AML-193 (cell line): ENCODE results near the gene CBFB.
"Not testable (repeated sequence)": the region's sequence is repeated elsewhere in the genome, so short reads cannot be mapped to it uniquely, and the experiment has no call there.

Source experiments
- DNase-seq, 2 experiments: peaks; one replicate each; lab custom pipeline; 2025; lab: John Stamatoyannopoulos, UW

Gene CBFB

DNA sequence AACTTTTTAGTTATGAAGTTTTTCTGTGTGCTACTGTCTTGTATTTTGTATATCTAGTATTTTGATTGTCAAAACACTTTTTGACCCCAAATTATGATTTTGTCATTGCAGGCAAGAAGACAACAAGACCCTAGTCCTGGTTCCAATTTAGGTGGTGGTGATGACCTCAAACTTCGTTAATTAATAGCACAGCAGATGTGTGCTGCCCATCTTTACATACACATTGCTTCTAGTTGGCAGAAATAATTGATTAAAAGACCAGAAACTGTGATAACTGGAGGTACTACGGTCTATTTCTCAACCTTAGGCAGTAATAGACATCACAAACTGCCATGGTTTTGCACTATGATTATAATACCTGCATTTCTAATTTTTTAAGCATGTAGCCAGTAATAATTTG, 69.7 kb downstream of the CBFB start:
- no peak for DNase-seq

DNA sequence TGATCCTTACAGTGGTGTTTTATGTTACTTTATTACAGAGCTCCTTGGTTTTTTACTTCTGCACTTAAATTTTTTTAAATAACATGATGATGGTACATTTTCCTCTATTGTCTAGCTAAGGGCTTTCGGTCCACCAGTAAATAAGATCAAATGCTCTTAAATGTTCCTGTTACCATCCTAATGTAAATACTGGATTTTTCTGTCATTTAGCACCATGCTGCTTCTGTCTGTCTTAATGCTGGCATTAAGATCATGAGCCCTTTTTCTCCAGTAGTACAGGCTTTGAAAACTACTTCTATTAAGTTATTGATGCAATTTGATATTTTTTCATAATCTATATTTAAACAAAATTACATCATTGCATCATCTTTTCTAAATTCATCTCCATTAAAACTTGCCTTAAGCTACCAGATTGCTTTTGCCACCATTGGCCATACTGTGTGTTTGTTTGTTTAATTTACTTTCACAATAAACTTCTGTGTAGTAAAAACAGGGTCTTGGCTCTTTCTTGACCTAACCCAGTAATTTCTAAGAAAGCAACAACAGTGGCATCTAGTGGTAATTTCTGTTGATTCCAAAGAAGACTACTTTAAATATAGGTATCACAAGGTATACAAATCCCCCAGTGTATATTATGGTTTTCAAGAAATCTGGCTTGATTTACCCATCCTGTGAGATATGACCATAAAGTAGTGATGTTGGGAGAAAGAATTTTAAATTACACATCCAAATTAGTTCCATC, 71.8 kb downstream of the CBFB start:
- DNase-seq: peak in 1 of 2 experiments; percentile 26

DNA sequence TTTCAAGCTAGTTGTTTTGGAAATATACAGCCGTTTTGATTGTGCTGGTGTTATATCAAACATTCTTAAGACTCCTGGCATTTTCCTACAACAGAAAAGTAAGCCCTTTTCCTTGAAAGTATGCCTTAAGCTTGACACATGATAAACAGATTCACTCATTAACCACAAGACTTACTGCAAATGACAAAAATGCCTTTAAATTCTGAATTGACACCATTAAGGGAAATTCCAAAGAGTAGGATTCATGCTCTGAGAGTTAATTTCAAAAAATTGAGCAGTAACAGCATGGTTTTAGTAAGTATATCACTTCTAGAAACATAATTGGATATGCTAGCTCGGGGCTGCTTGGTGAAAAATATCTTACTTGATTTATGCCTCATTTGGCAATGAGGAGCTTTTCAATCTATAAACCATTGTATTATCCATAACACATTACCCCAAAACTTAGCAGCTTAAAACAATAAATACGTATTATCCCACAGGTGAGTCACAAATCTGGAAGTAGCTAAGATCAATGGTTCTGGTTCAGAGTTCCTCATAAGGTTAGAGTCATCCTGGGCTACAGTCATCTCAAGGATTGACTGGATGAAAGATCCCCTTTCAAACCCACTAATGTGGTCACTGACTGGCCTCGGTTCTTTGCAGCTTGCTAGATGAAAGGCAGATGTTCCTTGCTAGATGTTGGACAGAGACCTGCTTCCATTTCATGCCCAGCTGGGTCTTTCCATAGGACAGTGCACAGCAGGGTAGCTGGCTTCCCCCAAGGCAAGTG, 72.5 kb downstream of the CBFB start:
- DNase-seq: no peak

DNA sequence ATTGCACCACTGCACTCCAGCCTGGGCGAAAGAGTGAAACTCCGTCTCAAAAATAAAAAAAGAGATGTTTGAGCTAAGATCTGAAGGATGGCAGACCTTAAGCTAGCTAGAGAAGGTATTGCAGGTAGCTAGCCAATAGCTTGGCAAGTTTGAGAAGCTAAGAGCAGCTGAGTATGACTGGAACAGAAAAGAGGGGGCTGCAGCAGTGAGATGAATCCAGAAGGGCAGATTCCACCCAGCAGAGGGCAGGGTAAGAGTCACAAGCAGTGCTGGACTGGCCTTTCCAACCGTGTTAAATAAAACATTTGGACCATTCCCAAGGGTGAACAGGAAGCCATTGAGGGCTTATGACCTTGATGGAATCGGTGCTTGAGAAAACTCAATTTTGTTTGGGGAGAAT, 75.1 kb downstream of the CBFB start:
- DNase-seq: no peak

DNA sequence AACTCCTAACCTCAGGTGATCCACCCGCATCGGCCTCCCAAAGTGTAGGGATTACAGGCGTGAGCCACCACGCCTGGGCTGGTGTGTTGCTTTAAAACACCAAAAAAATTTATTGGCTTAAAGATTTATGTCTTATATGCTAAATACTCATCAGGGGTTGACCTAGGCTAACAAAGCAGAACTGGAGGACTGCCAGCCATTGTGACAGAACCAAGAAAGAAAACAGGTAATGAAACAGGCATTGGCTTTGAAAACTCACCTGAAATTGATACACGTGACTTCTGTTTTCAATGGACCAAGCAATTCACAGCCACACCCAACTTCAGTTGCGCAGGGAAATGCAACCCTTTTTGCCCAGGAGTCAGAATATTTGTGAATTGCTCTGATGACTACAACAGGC, 75.9 kb downstream of the CBFB start:
- DNase-seq: no peak

DNA sequence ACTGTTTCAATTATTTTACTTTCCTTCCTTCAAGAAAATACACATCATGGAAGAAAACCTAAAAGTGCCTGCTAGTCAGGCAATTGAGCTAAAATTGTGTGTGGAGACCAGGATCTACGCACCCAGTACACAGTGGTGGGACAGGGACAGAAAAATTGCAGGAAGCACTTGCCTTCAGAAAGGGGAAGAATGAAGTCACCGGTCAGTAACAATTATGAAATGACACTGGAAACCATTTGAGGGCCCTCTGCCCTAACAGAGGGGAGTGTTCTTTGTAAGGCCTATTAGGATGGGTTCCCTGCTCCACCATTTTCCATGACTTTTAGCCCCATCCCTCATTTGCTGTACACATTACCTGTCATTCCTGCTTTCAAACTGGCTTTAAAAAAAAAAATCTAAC, 76.3 kb downstream of the CBFB start:
- DNase-seq: peak; percentile 59 to 69

DNA sequence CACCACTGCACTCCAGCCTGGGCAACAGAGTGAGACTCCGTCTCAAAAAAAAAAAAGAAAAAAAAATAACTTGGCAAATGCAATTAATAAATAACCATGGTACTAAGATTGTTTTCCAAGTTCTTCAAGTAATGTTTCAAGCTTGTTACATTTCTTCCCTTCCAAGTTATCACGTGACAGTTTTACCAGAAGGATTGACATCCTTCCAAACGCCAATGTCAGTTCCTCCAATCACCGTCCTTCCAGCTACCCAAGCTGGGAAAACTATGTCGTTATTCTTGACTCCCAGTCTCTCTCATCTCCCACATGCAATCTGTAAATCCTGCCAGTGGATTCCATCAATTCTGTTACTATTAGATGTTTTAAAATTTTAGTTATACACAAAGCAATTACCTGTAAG, 76.9 kb downstream of the CBFB start:
- no peak for DNase-seq

DNA sequence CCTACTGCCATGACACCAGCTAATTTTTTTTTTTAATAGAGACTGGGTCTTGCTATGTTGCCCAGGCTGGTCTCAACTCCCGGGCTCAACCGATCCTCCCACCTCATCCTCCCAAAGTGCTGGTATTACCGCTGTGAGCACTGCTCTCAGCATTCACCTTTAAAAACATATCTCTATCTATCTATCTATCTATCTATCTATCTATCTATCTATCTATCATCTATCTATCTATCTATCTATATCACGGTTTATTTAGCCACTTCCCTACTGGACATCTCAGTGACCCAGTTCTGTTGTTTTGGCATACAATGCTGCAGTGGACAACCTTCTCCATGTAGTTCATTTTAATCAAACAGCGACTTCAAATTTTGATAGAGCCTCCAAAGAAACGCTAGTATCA, 79.5 kb downstream of the CBFB start:
- no peak for DNase-seq

DNA sequence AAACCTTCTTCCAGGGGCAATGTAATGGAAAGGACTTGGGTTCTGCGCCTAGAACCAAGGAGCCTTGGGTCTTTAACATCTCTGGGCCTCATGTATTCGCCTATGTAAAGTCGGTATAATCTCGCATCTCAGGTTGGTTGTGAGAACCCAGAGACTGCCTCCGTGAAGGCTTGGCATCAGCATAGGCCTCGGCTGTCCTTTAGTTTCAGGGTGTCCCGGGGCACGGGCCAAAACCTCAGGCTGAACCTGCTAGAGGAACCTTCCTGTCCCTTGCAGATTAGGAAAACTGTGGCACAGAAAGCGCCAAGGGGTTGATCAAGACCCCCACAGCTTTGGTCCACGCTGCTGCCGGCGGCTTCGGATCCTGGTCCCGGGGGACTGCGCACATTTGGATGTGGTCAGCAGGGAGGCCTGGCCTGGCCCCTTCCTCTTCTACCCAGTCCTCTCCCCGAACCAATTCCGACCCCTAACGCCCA, 80.0 kb downstream of the CBFB start:
- DNase-seq: no peak

DNA sequence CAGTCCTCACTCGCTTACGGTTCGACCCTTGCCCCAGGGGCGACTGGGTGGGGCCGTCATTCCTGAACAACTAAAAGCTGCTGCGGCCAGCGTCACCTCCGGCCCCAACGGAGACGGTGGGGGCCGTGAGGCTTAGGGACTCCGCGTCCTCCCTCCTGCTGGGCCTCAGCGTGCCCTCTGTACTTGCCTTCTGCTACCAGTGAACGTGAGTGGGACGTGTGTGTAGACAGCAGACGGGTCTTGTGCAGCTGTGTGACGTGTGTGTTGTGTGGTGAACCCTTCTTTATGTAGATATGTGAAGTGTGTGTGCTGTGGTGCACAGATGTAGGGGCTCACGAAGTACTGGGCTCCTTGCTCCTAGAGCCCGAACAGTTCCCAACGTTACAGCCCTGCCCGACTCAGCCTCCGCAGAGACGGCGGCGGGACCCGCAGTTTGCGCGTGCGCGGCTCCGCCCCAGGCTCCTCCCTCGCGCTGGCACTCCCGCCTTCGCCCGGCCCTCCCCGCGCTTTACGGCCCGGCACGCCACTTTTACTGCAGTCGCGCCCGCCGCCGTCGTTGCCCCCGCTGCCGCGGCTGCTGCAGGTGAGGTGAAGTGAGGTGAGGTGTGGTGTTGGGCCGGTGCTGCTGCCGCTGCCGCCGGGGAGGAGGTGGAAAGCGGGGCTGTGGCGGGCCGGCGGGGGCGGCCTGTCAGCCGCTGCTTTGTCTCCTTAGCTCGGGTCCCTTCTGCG, 80.6 kb downstream of the CBFB start, which contains the start of gene PHAF1:
TSS of gene PHAF1 (plus strand) at position 535 of the 729 bp plus-strand sequence. CDS start 235 bp downstream, outside the sequence.
- DNase-seq: peak; percentile 71 to 78

DNA sequence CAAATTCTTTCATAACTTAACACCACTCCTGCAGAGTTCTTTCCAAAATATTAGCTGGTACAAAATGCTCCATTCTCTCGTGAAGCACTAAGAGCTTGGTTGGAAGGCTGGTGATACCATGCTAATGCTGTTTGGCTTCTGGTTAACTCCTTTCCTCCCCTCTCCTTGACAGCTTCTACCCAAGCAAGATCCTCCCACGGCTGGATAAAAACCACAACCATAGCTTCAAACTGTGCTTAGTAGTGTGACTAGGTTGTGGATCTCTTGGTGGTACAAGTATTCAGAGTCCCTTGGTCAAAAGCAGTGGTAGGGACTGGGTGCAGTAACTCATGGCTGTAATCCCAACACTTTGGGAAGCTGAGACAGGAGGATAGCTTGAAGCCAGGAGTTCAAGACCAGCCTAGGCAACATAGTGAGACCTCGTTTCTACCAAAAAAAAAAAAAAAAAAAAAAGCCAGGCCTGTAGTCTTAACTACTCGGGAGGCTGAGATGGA, 83.0 kb downstream of the CBFB start:
- no peak for DNase-seq

DNA sequence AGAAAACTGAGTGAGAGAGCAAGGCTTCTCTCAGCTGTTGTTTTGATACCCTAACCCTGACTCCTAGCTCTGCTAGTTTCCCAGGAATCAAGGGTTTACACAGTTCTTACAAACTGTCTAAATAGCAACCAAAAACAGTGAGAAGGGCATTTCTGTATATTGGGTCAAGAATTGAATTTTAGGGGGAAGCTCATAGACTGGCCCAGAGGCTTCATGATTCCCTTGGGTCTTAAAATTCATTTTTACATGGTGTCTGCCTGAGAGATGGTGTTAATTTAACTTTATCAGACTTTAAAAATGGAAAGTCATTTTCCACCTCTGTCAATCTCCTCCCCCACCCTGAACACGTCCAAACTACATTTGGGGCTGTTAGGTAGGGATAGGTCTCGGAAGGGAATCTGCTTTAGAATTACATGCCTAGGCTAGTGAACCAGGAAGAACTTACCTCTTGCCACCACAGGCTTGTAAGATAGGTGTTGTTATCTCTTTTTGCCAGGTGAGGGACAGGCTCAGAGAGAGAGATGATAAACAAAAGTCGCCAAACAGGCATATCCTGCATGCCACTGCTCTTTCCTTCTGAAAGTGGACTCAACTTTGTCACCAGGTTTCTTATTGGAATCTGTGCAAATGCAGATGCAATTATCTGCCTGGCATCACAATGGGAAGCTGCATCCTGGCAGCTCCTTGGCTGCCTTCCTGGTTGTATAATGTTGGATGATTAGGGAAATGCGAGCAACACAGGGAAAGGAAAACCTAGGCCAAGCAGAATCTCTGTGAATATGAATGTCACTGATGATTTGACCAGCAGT, 83.8 kb downstream of the CBFB start:
- DNase-seq: no peak

DNA sequence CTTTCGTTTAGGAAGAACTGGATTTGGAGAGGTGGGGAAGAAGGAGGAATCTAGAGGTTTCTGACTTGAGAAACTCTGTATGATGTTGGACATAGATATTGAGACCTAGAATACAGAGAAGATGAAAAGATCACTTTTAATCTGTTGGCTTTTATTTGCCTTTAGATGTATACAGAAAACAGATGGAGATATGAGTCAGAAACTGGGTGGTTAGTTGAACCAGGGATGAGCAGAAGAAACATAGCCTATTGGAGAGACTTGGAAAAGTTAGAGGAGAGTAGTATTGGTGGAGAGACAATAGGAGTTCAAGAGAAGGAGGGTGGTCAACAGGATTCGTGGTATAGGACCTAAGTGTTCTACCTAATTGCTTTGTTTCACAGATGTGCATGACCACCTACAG, 85.8 kb downstream of the CBFB start:
- no peak for DNase-seq

DNA sequence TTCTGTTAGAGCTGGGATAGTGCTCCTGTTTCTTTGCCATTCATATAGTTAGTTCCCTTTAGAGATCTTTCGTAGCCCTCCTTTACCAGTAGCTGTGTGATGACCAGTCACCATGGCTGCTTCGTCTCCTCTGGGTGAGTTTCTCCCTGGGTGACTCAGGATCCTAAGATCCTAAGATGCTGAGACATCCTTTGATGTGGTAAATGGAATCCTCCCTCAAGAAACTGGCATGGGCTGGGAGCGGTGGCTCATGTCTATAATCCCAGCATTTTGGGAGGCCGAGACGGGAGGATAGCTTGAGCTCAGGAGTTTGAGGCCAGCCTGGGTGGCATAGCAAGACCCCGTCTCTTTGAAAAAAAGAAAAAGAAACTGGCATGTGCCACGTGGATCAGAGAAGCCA, 86.7 kb downstream of the CBFB start:
- no peak for DNase-seq

DNA sequence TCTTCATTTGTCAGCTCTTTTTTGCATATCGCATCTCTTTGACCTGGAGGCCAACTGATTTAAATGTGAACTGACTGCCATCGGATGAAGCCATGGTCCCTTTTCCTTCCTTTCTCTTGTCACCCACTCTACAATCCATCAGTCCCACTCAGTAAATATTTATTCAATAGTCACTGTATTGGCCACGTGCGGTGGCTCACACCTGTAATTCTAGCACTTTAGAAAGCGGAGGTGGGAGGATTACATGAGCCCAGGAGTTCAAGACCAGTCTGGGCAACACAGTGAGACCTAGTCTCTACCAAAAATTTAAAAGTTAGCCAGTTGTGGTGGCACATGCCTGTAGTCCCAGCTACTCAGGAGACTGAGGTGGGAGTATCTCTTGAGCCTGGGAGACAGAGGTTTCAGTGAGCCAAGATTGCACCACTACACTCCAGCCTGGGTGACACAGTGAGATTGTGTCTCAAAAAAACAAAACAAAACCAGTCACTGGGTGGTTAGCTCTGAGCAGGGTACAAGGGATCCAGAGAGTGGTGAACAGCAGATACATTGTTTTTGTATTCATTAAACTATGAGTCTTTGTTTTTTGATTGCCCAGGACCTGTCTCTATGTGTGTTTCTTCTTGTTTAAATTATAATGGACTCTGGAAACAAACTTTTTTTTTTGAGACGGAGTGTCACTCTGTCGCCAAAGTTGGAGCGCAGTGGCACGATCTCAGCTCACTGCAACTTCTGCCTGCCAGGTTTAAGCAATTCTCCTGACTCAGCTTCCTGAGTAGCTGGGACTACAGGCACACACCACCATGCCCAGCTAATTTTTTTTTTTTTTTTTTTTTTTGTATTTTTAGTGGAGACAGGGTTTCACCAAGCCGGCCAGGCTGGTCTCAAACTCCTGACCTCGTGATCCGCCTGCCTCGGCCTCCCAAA, 87.7 kb downstream of the CBFB start:
- DNase-seq: peak; percentile 54 to 68

DNA sequence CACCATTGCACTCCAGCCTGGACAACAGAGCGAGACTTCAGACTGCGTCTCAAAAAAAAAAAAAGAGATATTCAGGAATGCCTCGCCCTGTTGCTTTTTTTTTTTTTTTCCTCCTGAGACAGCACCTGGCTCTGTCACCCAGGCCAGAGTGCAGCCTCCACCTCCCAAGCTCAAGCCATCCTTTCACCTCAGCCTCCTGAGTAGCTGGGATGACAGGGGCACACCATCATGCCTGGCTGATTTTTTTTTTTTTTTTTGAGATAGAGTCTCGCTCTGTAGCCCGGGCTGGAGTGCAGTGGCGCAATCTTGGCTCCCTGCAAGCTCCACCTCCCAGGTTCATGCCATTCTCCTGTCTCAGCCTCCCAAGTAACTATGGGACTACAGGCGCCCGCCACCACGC, 88.8 kb downstream of the CBFB start:
- no peak for DNase-seq

DNA sequence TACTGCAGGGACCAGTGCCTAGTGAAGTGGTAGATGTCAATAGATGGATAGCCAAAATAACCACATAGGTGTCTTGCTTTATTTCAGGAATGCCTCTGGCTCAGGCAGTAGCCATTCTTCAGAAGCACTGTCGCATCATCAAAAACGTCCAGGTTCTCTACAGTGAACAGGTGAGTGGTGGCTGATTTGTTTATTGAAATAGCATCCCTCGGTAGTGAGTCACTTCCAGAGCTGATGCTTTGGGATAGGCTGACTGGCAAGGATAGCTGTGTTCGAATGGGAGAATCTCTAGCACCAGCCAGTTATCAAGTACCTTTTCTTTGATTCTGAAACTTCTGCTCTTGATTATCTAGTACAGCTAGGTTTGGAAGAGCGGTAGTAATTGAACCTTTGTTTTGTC, 91.1 kb downstream of the CBFB start:
- DNase-seq: no peak

DNA sequence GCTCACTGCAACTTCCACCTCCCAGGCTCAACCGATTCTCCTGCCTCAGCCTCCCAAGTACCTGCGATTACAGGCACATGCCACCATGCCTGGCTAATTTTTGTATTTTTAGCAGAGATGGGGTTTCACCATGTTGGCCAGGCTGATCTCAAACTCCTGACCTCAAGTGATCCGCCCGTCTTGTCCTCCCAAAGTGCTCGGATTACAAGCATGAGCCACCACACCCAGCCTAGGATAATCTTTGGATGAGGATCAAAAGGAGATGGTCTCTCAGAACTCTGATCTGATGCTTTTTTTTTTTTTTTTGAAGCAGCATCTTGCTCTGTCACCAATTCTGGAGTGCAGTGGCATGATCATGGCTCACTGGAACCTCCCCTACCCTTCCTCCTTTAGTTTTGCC, 93.8 kb downstream of the CBFB start:
- DNase-seq: not testable (repeated sequence)

DNA sequence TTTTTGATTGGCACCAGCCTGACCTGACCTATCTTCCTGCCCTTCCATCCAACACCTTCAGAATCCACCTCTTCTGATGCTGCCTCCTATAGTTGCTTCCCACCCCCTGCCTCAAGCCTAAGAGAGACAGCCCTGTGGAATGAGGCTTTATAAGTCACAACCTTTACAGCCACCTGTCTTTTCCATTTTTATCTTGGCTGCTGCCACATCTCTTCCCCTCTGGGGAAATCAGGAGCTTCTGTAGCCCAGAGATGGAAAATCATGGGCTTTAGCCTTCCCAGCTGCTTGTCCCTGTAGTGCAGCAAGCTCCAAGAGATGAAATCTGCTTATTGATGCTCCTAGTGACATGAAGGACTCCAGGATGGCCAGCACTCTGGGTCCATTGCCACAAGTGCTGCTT, 99.5 kb downstream of the CBFB start:
- DNase-seq: no peak

DNA sequence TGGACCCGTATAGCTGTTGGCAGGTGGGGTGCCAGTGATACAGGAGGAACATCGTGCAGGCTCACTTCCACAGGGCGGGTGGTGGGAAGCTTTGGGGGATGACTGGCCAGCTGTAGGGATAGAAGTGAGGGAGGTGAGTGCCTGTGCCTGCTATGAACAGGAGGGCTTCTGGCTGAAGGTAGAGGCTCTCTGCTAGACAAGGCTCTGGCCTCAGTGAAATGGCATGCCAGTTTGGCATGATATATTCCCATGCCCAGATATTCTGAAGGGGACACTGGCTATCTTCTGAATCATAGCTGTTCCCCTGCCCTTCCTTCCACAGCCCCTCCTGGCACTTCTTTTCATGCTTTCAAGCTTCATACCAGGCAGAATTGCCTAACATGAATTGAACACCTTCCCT, 99.9 kb downstream of the CBFB start:
- no peak for DNase-seq

DNA sequence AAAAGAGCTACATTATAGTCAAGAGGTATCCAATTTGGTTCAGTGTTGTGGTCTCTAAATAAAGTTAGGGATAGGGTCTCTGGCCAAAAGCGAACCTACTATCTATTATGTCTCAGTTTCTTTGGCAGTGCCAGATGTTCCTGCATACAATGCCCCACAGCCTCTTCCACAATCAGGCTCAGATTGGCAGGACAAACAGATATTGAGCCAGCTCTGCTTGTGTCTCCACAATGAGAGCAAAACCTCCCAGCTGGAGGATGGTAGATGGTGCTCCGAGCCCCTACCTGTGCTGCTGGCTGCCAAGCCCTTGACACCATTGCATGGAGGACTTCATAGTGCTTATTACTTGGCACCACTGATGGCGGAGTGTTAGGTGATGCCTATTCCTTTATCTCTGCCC, 100.5 kb downstream of the CBFB start:
- no peak for DNase-seq
